ENCODE measurements around the gene ZNF462.

ZNF462 gene

DNA sequence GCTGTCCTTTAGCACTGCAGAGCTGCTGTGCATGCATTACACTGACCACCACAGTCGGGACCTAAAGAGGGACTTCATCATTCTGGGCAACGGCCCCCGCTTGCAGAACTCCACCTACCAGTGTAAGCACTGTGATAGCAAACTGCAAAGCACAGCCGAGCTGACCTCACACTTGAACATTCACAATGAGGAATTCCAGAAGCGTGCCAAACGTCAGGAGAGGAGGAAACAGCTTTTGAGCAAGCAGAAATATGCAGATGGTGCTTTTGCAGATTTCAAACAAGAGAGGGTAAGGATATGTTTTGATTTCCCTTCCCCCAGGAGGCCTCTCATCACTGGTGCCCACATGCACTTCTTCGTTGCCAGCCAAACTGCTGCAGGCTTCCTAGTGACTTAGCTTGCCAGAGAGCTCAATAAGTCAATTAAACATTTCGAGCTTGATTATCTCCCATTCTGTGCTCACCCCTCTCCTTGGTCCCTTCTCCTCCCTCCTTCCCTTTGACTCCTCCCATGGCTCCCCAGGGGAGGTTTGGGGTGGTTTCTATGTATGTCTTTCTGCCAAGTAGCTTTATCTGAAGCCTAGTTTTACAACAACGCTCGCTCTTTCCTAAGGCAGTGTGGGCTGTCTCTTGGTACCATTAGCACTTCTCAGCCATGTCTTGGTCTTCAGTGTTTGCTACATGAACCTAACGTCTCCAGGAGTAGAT is 66.7 kb downstream of the ZNF462 start:
- no peak for DNase-seq (ENCODE audit: low read depth)

DNA sequence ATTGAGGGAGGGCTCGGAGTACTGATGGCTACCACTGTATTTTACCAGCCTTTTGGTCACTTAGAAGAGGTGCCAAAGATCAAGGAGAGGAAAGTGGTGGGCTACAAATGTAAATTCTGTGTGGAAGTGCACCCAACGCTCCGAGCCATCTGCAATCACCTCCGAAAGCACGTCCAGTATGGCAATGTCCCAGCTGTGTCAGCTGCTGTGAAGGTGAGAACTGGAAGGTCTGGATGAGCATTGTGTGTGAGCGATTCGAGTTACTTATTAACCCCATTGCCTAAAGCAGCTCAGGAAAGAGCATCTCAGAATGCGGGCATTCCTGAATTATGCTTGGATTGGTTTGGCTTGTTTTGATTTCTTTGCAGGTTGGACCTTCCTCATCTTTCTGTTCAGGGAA is 67.5 kb downstream of the ZNF462 start:
- DNase-seq (ENCODE audit: low read depth): no peak

DNA sequence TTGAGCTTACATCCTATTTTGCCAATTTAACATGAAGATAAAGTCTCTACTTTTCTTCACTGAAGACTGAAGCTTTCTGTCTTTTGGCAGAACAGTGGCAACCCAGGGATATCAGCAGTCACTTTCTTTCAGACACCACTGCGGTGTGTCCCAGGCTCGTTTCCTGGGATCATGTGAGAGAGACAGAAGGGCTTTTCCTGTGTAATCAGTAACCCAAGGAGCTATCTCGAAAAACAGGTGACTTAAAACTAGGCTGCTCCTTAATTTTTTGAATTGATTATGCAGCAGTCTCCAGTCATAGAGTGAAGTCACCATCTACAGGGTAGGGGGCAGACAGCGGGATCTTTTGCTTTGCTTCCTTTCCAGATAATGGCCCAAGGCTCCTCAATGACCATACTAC is 68.5 kb downstream of the ZNF462 start:
- no peak for DNase-seq (ENCODE audit: low read depth)

DNA sequence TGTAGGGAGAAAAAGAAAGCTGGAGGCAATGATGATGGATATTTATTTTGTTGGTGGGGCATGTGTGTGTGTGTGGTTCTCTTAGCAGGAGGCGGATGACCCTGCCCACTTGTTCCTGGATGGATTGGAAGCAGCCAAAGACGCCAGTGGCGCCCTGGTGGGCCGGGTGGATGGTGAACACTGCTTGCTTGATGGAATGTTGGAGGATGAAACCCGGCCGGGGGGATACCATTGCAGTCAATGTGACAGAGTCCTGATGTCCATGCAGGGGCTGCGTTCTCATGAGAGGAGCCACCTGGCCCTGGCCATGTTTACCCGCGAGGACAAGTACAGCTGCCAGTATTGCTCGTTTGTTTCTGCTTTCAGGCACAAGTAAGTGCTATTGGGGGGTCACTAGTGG is 69.2 kb downstream of the ZNF462 start:
- no peak for DNase-seq (ENCODE audit: low read depth)

DNA sequence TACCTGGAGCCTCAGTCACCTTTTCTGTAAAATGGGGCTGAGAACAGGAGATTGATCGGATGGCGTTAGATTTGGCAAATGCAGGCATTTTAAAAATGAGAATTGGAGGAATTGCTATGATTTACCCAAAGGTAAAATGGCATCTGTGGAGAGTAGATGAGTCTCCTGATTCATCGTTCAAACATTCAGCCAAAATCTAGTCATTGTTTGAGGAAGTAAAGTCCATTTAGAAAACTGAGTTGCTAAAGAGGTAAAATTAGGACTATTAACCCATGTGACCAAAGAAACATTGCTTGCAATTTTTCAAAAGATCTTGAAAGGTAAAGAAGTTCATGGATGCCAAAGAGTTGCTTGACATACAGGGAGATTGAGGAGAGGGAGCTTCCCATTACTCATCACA is 69.7 kb downstream of the ZNF462 start:
- no peak for DNase-seq (ENCODE audit: low read depth)

DNA sequence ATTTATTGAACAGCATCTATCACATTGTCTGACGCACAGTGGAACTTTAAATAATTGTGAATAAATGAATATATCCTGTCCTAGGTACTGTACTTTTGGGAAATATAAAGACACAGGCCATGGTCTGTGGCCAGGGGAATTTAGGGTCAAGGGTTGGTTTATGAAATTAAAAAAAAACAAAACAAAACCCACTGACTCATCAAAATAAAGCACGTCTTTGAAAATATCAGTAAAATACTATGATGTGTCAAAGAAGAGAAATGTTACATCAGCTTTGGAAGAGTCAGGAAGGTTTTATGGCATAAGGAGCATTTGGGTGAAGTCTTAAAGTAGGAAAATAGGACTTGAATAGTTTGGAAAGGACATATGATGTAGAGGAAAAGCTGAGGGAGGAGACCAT is 70.5 kb downstream of the ZNF462 start:
- no peak for DNase-seq (ENCODE audit: low read depth)

DNA sequence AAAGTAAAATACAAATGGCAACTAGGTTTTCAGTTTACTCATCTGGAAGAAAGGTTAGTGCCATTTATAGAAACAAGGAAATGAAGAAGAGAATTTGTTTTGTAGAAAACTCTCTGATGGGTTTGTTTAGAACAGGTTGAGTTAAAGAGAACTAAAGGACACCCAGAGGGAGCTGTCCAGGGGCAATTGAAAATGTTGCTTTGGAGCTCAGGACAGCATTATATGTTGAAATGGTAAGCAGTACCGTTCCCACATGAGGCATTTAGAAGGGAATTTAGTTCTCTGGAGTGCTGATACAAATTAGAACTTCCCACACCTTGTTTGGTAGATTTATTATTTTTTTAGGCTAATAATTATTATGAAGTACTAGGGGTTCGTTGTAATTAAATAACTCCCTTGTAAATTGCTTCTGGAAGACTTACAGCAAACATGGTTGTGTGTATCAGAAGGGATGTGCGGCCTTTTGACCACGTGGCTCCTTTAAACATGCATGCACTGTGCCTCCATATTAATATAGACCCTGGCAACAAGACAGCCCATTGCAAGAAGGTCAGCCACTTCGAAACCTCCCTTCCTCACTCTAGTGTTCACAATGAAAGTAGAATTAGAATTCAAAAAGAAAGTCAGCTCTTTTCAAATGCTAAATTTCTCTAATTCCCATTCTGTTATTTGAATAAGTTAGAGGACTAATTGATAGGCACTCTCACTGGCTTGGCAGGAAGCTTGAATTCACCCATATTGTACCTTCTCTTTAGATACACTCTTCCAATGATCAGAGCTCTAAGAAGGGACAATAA is 71.7 kb downstream of the ZNF462 start:
- DNase-seq (ENCODE audit: low read depth): no peak

DNA sequence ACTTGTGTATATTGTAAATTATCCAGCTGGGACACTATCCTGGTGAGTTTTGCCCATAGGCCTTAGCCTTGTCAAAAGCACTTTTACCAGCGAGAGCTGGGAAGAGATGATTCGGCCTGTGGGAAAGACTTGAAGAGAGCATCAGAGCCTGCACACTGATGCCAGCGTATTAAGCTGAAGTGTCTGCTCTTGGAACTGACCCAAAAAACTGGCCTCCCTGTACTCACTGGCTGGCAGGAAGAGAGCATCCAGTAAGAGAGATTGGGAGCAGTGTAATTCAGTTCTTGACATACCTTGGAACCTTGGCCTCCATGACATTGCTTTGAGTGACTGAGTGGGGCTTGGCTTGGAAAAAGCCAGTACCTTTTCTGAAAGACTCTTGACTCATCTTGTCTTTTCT is 73.7 kb downstream of the ZNF462 start:
- DNase-seq (ENCODE audit: low read depth): no peak

DNA sequence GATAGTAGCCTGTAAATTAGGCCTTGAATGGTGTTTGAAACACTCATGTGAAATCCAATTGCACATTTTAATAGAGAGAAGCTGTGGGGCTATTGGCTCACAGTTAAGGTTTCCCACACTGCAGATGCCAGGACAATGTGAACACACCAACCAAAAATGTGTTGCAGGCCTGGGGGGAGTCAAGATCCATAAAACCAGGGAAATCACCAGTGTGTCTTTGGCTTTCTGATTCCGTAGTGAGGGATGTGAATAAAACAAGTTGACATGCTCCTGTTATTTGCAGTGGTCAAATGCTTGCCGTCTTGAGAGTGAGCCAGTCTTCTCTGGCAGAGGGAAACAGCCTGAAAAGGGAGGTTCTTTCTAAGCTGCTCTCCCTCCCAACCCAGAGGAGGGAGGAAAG is 79.0 kb downstream of the ZNF462 start:
- no peak for DNase-seq (ENCODE audit: low read depth)

DNA sequence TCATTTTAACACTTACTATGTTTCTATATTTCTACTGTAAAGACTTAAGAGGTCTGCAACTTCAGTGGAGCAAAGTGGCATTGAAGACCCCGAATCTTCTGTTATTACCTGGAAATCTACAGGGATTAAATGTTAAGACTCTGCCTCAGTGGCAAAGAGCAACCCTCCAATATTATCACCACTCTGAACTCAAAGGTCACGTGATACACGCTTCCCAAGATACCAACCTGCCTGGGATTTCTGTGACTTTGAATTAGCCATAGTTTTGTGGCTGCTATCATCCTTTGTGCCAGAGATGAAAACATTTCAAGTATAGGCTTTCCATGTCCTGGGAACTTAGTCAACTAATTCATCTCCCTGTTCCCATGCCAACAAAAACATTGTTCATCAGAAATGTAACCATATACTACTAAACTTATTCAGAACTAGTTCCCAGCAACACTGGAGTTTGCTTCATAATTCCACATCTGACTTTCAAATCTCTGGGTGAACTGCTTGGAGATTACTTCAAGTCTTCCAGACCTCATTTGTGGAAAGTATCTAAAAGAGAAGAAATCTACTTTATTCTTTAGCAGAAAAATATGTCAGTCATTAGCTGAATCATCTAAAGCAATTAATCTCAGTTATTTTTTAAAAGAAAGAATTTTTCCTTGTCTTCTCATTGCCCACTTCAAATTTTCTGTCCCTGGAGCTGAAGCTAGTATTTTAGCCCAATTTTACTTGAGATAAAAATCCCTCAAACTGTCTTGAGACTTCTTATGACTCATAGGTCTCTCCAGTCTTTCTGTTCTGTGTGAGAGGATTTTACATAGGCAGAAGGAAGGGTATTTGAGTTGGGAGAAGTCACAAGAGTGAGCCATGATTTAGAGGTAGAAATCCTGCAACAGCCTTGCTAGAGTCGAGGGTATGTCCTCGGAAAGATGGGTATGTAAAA is 83.0 kb downstream of the ZNF462 start:
- DNase-seq (ENCODE audit: low read depth): no peak

DNA sequence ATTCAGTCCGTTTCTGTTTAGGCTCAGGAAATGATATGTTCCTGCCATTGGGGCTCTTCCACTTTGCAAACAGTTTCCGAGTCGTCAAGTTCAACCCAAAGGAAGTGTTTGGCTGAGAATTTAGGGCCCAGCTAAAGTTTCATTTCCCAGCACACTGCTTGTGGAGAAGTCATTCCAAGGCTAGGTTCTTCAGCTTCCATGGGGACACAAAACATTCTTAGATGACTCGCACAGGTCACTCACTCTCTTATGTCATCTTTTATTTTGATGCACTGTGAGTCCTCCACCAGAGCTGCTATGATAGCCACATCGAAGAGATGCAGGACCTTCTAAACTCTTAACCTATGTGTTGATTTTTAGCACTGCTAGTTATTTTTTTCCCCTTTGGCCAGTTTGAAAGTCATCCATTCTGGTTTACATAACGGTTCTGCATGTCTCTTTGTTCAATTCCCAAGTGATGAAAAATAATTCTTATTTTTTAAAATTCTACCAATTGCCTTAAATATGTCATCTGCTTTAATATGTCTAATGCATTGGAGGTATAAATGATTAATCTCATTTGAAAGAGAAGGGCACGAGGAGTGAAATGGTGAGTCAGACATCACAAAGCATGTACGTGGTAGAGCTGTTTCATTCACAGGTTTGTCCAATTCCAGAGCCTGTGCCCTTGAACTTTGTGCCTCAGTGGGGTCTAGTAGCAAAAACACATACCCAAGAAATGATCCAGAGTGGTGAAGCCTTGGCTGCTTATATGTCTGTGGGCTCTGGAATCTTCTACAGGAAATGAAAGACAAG is 84.3 kb downstream of the ZNF462 start:
- DNase-seq (ENCODE audit: low read depth): no peak

DNA sequence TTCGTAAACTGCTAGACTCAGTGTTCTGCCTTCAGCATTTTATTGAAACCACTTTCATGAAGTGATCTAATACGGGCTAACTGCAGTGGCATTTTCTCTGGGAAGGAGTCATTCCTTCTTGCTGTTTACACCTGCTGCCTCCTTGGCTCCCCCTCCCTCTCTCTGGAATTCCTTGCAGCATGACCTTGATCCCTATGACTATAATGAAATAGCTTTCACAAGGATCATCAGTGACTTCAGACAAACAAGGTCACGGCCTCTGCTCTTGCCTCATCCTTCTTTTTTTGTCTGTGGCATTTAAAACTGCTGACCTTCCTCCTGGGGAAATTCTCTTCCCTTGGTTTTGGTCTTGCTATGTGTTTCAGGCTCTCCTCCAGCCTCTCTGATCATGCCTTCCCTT is 90.2 kb downstream of the ZNF462 start:
- no peak for DNase-seq (ENCODE audit: low read depth)

DNA sequence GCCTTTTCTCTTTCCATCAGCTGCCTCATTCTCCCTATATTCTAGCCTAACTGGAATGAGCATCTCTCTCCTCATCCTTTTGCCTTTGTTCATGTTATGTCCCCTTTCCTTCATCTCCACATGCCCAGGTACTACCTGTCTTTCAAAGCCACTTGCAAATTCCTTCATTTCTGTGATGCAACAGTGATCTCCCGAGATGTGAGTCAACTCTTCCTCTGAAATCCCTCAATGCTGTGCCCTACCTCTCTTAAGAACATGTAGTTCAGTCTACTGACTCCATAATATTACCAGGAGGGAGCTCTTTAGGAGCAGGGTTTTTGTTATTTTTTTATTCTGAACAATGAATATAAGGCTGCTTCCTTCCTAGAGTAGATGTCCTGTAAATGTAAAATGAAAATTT is 91.6 kb downstream of the ZNF462 start:
- no peak for DNase-seq (ENCODE audit: low read depth)

DNA sequence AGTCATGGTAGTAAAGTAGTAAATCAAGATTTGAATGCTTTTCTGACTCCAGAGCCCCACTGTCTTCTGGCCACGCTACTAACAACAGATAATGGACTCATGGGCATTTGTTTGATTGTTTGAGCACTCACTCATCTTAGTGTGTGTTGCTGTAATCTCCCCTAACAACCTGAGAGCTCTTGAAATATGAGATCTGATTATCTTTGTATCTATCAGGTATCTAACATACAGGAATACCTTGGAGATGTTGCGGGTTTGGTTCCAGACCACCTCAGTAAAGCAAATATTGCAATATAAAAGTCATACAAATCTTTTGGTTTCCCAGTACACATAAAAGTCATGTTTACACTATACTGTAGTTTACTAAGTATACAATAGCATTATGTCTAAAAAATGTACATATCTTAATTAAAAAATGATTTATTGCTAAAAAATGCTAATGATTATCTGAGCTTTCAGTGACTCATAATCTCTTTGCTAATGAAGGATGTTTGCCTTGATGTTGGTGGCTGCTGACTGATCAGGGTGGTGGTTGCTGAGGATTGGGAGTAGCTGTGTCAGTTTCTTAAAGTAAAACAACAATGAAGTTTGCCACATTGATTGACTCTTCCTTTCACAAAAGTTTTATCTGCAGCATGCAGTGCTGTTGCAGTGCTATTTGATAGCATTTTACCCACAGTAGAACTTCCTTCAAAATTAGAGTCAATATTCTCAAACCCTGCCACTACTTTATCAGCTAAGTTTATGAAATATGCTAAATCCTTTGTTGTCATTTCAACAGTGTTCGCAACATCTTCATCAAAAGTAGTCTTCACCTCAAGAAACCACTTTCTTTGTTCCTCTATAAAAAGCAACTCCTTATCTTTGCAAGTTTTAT is 92.2 kb downstream of the ZNF462 start:
- no peak for DNase-seq (ENCODE audit: low read depth)

DNA sequence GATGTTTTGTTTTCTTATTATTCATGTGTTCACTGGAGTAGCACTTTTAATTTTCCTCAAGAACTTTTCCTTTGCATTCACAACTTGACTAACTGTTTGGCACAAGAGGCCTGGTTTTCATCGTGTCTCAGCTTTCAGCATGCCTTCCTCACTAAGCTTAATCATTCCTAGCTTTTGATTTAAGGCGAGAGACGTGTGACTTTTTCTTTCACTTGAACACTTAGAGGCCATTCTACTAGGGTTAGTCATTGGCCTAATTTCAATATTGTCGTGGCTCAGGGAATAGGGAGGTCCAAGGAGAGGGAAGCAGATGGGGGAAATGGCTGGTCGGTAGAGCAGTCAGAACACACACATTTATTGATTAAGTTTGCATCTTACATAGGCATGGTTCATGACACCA is 94.0 kb downstream of the ZNF462 start:
- DNase-seq (ENCODE audit: low read depth): no peak

DNA sequence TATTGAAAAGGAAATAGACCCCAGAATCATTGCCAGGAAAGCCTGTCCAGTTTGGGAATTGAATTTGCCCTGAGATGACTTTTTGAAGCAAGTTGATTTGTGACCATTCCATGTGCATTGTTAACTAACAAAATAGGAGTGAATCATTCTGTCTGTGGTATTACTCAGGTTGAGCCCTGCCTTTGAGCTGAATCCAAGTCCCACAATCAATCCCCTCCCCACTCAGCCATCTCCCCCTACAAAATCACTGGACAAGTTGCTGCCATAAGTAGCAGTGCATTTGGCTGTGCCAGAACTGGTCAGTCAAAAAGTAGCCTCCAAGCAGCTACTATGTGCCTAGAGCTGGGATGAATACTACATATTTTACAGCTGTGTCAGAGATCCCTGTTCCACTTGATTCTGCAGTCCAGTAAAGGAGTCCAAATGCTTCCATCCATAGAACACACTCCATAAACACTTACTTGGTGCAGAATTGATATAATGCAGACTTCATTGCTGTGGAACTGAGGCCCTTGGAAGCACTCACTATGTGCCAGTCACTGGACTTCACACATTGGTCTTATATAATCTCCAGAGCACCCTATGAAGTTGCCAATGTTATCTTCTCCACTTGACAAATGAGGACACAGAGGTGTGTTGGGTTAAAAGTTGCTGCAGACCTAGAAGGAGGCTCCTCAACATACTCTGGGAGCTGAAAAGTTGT is 96.1 kb downstream of the ZNF462 start:
- no peak for DNase-seq (ENCODE audit: low read depth)

DNA sequence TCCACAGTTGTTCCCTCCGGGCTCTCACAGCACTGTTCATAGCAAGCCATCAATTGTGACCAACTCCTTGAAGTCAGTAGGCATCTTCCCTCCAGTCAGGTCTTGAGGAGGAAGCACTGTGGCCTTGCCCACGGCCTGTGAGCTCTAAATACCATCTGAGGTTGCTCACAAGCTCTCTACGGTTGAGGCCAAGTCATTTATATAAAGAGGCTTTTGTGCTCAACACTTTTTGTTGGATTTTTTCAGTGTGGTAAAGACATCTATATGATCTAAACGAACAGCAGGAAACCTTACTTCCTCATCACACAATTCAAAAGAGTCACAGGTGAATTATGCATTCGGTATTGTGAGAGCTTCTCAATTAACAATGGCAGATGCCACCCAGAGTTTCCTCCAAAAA is 97.3 kb downstream of the ZNF462 start:
- DNase-seq (ENCODE audit: low read depth): no peak

DNA sequence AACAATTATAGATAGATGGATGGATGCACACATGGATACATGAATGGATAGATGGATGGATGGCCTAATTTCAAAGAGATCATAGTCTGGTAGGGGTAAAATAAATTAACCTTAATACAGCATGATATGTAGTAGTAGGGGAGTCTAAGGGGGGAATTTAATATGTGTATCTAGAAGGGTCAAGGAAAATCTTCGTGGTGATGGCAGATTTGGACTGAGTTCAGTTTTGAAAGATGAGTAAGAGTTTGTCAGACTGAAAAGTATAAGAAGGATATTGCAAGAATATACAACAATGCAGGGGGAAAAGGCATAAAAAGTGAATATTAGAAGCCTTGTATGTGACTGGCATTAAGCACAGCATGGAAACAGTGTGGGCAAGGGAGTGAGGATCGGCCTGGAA is 98.7 kb downstream of the ZNF462 start:
- no peak for DNase-seq (ENCODE audit: low read depth)

DNA sequence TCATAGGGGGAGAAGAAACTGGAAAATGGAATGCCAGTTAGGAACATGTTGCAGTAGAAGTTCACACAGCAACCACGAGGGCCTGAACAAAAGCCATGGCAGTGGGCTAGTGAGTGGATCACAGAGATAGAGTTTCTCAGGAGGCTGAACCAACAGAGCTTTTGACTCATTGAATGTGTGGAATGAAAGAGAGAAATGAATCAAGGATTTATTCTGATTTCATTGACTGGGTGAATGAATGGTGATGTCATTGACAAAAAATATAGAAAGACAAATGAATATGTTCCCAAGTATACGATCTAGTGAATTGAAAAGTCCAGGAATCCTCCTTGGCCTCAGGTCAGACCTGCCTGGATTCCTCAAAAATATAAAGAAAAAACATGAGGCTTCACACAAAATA is 99.2 kb downstream of the ZNF462 start:
- no peak for DNase-seq (ENCODE audit: low read depth)
